GM18520 (cell line): ENCODE results near the gene MESD.

Source experiments
- ATAC-seq: cut with Tn5 transposase; IDR thresholded peaks from one replicate; pipeline ENCODE4 v1.9.1; 2021; ENCODE audit not compliant: unreplicated experiment

Gene MESD

DNA sequence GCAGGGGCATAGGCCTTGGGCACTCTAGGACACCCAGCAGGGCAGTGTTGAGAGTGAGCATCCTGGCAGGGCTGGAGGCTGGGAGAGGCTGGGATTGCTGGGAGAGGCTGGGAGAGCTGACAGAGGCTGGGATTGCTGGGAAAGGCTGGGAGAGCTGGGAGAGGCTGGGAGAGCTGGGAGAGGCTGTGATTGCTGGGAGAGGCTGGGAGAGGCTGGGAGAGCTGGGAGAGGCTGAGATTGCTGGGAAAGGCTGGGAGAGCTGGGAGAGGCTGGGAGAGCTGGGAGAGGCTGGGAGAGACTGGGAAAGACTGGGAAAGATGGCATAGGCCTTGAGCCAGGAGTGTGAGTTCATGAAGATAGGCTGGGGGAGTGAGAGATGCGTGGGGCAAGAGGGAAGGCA is 77.8 kb downstream of the MESD start:
- ATAC-seq, result no peak

DNA sequence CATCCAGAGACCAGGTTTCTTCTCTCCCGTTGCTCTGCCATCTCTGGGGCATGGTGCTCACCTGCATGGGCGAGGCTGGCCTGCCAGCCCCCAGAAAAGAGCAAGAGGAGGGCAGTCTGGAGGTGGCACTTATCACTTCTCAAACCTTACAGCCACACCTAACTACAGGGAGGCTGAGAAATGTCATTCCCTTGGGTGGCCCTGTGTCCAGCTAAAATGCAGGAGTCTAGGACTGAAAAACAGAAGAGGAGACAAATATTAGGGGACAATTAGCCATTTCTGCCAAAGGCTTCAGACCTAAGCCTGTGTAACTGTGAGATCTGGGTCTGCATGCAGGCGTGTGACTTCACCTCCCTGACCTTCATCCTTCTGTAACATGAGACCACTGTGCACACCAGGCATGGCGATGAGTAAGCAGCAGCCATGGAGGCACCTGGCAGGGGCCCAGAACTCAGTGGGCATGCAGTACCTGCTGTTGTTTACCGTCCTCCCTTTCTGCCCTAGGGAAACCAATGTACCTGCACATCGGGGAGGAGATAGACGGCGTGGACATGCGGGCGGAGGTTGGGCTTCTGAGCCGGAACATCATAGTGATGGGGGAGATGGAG is 83.4 kb downstream of the MESD start:
- no peak for ATAC-seq

DNA sequence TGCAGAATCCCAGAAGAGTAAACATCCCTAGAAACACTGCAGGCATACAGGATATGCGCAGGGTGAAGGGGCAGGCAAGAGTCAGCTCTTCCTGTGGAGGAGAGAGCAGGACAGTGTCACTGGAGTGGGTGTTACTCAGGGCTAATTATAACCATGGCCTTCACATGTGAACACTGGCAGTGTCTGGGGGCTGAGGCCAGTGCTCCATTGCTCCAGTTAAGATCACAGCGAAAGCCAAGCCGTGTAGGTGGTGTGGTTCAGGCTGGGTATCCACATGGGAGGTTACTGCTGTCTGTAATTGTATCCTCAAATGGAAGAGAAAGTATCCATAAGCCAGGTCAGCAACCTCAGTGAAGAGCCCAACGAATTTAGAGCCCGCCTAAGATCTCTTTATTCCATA is 84.6 kb downstream of the MESD start:
- ATAC-seq, result no peak

DNA sequence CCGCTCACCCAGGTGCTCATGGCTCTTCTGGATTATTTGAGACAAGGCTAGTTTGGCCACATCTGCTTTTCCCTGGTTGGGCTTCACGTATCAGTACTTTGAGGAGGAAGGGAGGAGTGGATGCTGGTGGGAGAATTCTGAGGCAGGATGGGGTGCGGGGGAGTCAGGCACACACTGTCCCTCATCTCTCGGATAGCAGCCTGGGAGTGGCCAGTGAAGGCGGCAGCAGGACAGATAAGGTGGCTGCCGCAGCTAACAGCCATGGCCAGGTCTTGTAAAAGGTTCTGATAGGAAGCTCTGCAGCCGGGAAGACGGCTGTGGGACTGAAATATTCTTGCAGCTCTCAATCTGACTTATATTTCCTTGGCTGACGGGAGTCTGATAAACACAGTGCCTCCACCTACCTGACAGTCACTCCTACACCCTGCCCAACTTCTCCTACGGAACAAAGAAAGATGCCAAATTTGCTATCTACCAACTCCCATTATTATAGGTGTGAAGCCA is 87.3 kb downstream of the MESD start:
- no peak for ATAC-seq

DNA sequence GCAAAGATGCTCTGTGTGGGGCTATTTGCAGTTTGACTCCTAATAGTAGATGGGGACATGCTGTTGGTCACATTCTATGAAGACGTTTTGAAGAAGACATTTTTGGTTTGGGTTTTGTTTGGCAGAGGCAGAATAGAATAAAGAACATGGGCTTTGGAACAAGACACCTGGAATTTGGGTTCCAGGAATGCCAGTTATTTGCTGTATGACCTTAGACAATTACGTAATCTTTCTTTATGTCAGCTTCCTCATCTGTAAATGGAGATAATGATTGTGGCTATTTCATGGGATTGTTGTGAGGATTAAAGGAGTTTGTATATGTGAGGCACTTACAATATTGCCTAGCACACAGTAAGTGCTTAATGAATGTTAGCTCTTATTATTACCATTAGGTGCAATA is 91.6 kb downstream of the MESD start:
- ATAC-seq, result no peak
